Hematopoietic multipotent progenitor cell (in vitro differentiated cells): ENCODE data around the gene TMEM94. TPM values are rescaled to one million over a fixed set of nuclear protein-coding genes. Genes with fewer than 3 reads are reported as not detected.
"Not testable (repeated sequence)": the region's sequence is repeated elsewhere in the genome, so short reads cannot be mapped to it uniquely, and the experiment has no call there.

Experiments
- DNase-seq, 3 donors: peaks; one replicate each; pipeline ENCODE4 v3.0.0-alpha.2; 2011 to 2015; ENCODE audit warnings: low read depth in 2 of 3, low spot score in 2 of 3
- total RNA-seq: library from RNA; depleted of rRNA; stranded (reverse); fragments of >200 nt; gene quantifications from one replicate; pipeline ENCODE4 v1.2.3, GENCODE V29; 2012

Gene TMEM94
- 156 TPM for total RNA-seq

- DNase-seq, result peak; percentile 71 to 98 (median 96)
Measured at GRCh38 chr17:75456417-75457046, at the start of gene TMEM94. TMEM94 (plus strand) TSS chr17:75456635; CDS start chr17:75471906, 15,271 bp downstream.

DNA sequence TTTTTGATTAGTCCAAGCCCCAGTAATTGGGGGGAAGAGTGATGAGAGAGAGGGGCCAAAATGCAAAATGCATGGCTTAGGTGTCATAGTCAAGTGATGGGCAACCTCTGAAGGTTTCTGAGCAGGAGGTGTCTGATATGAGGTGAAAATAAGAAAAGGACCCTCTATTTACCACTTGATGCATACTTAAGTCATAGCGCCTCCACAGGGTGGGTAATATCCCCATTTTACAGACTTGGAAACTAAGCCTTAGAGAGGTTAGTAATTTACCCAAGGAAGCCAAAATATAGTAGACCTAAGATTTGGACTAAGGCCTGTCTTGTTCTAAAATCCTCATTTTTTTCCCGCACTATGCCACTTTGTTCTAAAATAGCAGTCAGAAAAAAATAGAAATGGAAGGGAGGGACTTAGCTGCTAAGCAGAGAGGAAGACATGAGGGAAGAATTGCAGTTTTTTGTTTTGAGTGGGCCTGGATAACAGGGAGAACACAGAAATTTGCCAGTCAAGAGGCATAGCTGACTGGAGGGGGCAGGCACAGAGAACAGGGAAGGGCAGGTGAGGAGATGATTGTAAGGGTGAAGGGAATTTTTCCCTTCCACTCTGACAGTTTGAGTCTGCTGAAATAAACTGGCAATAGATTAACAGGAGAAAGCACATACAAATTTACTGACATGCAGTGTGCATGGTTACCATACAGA is 48.6 kb upstream of the TMEM94 start:
- no peak for DNase-seq

DNA sequence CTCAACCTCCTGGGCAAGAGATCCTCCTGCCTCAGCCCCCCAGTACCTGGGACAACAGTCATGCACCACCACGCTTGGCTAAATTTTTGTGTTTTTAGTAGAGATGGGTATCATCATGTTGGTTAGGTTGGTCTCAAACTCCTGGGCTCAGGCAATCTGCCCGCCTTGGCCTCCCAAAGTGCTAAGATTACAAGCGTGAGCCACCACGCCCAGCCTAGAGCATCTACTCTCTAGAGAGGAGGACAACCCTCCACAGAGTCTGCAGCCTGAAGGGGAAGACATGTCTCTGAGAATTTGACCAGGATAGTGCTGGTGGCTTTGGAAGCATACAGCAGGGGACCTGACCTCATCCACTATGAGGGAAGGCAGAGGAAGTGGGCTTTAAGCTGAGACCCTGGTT is 46.3 kb upstream of the TMEM94 start:
- DNase-seq, result no peak

GRCh38 chr17:75411328-75412067 is 44.9 kb upstream of the TMEM94 start:
- DNase-seq, result peak in 2 of 3 donors; percentile 67 to 88

GRCh38 chr17:75412455-75413317 is 43.7 kb upstream of the TMEM94 start:
- peak; percentile 57 to 91 (median 79) for DNase-seq

DNA sequence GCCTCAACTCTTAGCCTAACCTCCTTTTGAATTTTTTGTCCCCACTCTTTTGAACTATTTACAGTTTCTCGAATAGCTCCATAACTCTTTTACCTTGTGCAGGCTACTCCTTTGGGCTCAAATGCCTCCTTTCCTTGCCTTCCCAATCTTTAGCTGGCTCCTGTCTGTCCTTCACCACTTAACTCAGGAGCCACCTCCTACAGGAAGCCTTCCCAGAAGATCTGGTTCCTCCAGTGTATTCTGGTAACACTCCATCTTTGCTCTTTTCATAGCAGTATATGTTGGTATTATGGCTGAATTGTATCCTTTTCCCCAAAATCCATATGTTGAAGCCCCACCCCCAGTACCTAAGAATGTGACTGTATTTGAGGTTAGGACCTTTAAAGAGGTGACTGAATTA is 41.9 kb upstream of the TMEM94 start:
- DNase-seq, result no peak

- DNase-seq, result no peak
Measured at GRCh38 chr17:75416006-75416405, 40.4 kb upstream of the TMEM94 start.

GRCh38 chr17:75417054-75417580 is 39.3 kb upstream of the TMEM94 start:
- no peak for DNase-seq

GRCh38 chr17:75418531-75418930 is 37.9 kb upstream of the TMEM94 start:
- no peak for DNase-seq

GRCh38 chr17:75428543-75429469 is 27.6 kb upstream of the TMEM94 start:
- no peak for DNase-seq

- DNase-seq, result no peak
Measured at GRCh38 chr17:75430159-75430974, 26.1 kb upstream of the TMEM94 start.

- DNase-seq, result no peak
Measured at GRCh38 chr17:75433218-75433783, 23.1 kb upstream of the TMEM94 start.

GRCh38 chr17:75434433-75434832 is 22.0 kb upstream of the TMEM94 start:
- not testable (repeated sequence) for DNase-seq

DNA sequence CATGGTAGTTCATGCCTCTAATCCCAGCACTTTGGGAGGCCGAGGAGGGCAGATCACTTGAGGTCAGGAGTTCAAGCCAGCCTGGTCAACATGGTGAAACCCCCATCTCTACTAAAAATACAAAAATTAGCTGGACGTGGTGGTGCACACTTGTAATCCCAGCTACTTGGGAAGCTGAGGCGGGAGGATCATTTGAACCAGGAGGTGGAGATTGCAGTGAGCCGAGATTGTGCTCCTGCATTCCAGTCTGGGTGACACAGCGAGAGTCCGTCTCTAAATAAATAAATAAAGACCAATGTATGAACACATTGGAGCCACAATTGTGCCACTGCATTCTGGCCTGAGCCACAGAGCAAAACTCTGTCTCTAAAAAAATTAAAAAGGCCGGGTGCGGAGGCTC is 19.0 kb upstream of the TMEM94 start:
- DNase-seq, result not testable (repeated sequence)

- DNase-seq, result no peak
Measured at GRCh38 chr17:75439287-75439686, 17.1 kb upstream of the TMEM94 start.

DNA sequence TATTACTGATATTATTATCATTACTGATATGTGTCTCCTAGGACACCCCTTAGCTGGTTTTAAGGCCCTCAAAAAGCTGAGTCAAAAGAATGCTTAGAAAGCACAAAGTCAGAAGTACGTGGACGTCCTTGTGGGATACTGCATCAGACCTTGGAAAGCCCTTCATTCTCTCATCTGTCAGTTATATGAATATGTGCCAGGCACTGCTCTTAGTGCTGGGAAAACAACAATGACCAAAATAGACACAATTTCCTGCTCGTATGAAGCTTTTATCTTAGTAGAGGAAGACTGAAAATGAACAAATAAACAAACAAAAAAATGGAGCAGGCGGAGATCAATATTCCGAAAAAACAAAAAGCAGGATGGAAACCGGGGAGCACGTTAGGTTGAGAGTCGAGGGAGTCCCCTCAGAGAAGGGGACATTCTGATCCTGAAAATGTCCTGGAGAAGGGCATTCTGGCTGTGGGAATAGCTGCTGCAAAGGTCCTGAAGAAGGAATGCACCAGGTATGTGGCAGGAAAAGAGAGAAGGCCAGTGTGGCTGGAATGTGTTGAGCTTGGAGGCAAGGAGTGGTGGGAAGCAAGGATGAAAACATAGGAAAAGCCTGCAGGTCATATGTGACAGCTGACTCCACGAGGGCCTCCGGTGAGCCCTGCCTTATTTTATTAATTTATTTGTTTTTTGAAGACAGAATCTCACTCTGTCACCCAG is 15.5 kb upstream of the TMEM94 start:
- DNase-seq, result no peak
